SHP77 treated with DMSO at 0.1 percent for 48 hours (cell line): ENCODE data around the gene SETD1B.

Experiments
- DNase-seq: peaks from one replicate; lab custom pipeline; 2025; lab: John Stamatoyannopoulos, UW

The SETD1B gene

DNA sequence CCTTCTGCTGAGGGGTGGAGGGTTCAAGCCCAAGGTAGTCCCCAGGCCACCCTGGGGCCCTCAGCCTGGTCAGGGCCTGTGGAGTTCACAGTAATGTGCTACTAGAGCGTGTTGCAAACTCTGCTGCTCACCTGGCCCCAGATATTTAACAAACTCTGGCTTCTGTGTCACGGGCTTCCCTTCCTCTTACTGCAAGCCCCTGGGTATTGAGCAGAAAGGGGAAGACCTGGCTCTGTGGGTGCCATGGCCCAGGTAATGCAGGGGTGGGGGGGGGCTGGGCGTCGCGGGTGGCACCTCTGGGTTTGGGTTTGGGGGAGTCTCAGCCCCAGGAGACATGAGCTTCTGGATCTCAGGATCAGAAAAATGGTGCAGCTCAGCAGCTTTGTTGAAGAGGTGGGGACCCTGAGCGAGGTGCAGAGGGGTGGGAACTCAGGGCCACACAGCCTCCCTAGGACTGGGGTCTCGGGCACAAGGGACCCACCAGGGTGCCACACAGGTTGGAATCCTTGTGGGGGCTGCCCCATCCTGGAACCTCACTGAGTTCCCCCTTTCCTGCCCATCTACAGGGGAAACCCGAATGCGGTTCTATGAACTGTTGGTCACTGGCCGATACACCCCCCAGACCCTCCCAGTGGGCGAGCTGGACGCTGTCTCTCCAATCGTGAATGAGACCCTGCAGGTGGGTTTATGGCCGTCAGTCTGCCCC is 4.0 kb downstream of the SETD1B start:
- no peak for DNase-seq

DNA sequence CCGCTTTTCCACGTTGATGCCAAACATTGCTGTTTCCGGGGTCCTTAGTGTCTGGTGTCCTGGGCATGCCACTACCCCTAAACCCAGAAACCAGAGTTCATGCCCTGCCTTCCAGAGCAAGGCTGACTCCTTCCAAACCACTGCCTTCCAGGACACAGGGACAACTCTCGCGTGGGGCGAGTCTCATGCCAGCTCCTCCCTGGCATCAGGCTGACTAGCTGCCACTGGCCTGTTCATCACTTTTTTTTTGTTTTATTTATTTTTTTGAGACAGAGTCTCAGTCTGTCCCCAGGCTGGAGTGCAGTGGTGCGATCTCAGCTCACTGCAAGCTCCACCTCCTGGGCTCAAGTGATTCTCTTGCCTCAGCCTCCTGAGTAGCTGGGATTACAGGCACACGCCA is 4.8 kb downstream of the SETD1B start:
- no peak for DNase-seq

DNA sequence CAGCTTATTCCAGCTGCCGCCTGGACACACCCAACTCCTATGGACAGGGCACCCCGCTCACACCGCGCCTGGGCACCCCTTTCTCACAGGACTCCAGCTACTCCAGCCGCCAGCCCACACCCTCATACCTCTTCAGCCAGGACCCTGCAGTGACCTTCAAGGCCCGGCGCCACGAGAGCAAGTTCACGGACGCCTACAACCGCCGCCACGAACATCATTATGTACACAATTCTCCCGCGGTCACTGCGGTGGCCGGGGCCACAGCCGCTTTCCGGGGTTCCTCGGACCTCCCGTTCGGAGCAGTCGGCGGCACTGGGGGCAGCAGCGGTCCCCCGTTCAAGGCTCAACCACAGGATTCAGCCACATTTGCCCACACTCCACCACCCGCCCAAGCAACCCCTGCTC is 5.9 kb downstream of the SETD1B start:
- DNase-seq, result no peak

DNA sequence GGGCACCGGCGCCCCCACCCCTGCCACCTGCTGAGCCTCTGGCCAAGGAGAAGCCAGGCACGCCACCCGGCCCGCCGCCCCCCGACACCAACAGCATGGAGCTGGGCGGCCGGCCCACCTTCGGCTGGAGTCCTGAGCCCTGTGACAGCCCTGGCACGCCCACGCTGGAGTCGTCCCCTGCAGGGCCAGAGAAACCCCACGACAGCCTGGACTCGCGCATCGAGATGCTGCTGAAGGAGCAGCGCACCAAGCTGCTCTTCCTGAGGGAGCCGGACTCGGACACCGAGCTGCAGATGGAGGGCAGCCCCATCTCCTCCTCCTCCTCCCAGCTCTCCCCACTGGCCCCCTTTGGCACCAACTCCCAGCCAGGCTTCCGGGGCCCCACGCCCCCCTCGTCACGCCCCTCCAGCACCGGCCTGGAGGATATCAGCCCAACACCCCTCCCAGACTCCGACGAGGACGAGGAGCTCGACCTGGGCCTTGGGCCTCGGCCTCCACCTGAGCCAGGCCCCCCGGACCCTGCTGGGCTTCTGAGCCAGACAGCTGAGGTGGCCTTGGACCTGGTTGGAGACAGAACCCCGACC is 6.5 kb downstream of the SETD1B start:
- no peak for DNase-seq

DNA sequence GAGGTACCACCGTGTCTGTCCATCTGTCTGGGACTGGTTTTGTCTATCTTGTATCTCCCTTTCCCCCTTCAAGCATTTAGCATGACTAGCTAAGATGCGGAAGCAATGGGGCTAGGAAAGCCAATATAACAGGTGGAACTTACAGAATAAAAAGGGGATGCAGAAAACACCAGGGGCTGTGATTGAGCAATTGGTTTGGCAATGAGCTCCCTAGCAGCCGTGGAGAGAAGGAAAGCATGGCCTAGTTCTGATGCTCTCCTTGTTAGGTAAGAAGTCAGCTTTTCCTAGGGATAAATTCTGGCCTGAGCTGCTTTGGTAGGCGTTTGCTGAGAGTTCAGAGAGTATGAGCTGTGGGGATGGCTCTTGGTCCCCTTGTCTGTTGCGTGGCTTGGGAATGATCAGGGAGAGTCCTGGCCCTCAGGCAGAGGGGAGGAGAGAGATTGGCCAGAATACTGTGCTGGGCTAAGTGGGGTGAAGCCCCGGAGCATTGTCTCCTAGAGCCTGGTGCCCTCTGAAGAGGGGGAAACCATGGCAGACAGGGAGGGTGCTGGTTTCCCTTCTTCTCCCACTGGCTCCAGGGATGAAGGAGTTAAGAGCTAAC is 7.1 kb downstream of the SETD1B start:
- DNase-seq, result no peak

DNA sequence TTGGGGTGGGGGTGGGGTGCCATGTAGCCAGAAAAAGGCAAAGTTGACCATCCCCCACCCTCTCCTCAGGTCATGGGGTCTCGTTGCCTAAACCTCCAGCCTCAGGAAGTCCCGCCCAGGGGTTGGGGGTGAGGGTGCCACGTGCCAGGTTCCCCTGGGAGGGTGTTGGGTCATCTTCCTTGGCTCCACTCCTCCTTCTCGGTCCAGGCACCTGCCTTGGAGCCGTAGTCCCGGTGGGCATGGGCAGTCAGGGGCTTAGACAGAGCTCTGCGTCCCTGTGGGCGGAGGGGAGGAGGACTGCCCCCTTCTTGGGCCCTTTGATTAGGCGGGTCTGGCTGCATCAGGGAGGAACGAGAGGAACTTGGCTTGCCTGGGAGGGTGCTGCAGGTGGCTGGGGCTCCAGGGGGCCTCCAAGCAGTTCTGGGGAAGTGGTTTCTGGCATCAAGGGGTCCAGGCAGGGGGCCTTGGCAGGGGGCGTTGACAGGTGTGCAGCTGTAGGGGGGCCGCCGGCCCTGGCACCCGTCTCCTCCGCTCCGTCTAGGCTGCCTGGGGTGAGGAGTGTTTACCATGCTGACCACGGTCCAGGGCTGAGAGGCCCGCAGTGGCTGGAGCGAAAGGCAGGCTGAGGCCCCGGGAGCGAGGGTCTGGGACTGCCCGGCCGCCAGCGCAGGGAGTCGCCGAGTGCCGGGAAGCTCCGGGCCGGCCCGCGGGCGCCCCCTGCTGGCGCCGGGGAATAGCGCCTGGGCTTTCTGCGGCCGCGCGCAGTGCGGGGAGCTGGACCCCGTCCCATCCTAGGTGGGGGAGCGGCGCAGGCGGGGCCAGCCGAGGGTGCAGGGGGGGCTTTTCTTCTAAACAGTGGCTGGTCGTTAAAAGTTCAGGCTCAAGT is 7.9 kb downstream of the SETD1B start:
- DNase-seq, result no peak

DNA sequence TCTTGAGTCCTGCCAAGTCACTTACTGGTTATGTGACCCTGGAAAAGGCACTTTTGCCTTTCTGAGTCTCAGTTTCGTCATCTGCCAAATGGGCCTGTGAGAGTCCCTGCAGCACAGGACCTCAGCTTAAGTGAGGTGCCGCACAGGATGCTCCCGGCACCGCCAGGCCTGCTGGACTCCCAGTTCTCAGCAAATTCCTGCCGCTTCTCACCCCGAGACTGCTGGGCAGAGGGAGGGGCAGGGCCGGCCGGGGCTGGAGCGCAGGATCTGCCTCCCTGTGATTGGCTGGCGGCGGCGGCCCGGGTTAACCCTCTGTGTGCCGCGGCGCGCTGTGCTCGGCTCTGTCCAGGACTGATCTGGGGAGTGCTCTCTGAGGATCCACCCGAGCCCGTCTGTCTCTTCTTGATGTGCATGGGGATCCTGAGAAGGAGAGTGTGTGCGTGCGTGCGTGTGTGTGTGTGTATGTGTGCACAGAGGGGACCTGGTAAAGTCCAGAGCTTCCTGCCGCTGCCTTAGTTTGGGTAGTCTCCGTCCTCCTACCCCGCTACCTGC is 8.6 kb downstream of the SETD1B start:
- no peak for DNase-seq

DNA sequence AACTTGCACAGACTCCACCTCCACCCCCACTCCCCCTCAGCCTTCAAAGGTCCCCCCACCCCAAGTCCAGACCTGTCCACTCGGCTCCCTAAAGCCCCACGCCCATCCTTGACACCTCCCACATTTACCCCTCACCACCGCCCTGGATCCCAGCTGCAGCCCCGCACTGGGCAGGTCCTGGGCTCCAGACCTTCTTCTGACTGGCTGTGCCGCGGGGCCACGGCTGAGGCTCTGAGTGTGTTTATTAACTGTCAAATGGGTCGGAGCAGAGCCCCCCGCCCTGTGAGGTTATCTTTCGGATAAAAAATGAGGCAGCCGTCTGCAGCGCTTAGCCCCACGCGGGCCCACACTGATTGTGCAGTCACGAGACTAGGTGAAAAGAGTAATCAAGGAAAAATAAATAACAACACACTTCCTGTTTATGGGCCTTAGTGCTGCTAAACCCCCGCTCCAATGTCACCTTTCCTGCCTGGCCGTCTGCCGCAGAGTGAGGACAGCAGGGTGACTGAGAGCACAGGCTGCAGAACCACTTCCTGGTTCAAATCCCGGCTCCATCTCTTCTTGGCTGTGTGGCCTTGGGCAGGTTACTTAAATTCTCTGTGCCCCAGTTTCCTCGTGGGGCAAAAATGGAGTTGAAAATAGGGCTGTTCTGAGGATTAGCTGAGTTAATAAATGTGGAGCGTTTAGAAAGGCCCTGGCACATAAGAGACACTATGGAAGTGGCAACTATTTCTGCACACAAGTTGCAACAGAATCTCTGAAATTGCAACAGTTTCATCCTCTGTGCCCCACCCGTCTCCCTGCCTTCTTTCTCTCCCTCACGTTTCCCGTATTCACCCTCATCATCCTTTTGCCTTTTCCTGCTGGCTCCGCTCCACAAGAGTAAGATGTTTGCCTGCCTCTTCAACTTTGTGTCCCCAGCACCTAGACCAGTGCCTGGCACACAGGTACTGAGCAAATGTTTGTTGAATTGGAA is 9.4 kb downstream of the SETD1B start:
- DNase-seq, result no peak

DNA sequence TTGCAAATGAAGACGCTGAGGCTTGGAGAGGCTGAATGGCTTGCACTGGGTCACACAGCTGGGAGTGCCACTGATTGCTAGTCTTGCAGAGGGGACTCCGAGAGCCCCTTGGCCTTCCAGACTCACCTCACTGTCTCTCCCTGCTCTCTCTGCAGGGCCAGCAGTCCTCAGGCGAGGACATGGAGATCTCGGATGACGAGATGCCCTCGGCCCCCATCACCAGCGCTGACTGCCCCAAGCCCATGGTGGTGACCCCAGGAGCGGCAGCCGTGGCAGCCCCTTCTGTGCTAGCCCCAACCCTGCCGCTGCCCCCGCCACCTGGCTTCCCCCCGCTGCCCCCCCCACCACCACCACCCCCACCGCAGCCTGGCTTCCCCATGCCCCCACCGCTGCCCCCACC is 10.1 kb downstream of the SETD1B start:
- no peak for DNase-seq

DNA sequence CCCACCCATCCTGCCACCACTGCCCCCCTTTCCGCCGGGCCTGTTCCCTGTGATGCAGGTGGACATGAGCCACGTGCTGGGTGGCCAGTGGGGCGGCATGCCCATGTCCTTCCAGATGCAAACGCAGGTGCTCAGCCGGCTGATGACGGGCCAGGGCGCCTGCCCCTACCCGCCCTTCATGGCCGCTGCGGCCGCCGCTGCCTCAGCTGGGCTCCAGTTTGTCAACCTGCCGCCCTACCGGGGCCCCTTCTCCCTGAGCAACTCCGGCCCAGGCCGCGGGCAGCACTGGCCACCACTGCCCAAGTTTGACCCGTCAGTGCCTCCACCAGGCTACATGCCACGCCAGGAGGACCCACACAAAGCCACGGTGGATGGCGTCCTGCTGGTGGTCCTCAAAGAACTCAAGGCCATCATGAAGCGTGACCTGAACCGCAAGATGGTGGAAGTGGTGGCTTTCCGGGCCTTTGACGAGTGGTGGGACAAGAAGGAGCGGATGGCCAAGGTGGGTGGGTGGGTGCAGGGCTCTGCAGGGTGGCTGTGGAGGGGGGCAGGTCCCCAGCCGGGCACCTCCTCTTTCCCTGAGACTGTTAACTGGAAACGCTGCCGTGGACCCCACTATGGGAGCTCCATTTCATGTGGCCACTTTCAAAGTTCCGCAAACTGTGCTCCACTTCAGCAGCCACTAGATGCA is 10.8 kb downstream of the SETD1B start:
- DNase-seq, result no peak

DNA sequence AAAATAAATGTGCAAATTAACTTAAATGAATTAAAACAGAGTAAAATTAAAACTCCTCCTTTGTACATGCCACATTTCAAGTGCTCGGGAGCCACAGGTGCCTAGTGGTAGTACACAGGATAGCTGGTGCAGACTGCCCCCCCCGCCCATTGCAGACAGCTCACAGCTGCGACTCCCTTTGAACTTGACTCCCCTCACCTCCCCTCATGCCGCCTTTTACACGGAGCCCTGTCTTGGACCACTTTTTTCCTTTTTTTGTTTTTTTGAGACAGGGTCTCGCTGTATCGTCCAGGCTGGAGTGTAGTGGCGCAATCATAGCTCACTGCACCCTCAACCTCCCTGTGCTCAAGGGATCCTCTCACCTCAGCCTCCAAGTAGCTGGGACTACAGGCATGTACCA is 11.5 kb downstream of the SETD1B start:
- no peak for DNase-seq

DNA sequence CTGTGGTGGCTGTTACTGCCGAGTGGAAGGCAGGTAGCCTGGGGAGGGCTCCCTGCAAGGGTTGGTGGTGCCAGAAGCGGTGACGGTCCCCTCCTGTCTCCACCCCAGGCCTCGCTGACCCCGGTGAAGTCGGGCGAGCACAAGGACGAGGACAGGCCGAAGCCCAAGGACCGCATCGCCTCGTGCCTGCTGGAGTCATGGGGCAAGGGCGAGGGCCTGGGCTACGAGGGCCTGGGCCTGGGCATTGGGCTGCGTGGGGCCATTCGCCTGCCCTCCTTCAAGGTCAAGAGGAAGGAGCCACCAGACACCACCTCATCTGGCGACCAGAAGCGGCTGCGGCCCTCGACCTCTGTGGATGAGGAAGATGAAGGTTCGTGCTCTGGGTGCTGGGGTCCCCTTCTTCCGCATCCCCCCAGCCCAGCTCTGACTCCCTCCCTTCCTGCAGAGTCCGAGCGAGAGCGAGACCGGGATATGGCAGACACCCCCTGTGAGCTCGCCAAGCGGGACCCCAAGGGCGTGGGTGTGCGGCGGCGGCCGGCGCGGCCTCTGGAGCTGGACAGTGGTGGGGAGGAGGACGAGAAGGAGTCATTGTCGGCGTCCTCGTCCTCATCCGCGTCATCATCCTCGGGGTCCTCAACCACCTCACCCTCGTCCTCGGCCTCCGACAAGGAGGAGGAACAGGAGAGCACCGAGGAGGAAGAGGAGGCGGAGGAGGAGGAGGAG is 13.3 kb downstream of the SETD1B start:
- no peak for DNase-seq

DNA sequence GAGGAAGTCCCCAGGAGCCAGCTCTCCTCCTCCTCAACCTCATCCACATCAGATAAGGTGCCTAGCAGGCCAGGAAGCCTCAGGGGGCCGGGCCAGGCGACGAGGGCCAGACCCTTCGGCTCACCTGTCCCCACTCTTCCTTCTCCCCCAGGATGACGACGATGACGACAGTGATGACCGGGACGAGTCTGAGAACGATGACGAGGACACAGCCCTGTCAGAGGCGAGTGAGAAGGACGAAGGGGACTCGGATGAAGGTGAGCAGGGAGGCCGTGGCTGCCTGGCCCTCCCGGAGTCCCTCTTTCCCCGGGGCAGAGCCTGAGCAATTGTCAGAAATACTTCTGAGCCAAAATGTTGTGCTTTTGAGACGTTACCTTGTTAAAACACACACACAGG is 13.8 kb downstream of the SETD1B start:
- DNase-seq, result no peak

DNA sequence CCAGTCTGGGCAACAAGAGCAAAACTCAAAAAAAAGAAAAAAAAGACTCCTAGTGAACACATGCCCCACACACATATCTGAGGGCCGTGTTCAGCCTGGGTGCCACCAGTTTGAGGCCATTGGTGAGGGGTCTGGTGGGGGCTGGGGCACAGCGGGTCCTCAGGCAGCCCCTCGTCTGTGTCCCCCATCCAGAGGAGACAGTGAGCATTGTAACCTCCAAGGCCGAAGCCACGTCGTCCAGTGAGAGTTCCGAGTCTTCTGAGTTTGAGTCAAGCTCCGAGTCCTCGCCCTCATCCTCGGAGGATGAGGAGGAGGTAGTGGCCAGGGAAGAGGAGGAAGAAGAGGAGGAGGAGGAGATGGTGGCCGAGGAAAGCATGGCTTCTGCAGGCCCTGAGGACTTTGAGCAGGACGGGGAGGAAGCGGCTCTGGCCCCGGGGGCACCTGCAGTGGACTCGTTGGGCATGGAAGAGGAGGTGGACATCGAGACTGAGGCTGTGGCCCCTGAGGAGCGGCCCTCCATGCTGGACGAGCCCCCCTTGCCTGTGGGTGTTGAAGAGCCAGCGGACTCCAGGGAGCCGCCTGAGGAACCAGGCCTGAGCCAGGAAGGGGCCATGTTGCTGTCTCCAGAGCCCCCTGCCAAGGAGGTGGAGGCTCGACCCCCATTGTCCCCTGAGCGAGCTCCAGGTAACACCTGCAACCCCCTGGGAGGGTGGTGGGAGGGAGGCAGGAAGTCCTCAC is 15.6 kb downstream of the SETD1B start:
- DNase-seq, result no peak

DNA sequence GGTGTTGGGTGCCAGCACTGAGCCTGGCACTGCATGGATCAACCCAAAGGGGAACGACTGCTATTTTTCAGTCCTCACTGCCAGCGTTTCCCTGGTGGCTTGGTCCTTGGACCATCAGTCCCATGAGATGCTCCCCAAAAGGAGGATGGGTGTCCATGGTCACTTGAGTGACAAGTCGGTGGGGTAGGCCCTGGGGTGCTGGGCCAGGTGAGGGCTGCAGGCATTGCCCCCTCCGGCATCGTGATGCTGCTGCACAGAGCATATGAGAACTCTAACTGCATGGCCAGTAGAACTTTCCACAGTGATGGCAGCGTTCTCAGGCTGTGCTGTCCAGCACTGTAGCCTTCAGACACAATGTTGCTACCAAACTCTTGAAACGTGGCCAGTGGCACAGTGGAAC is 16.2 kb downstream of the SETD1B start:
- DNase-seq, result no peak

DNA sequence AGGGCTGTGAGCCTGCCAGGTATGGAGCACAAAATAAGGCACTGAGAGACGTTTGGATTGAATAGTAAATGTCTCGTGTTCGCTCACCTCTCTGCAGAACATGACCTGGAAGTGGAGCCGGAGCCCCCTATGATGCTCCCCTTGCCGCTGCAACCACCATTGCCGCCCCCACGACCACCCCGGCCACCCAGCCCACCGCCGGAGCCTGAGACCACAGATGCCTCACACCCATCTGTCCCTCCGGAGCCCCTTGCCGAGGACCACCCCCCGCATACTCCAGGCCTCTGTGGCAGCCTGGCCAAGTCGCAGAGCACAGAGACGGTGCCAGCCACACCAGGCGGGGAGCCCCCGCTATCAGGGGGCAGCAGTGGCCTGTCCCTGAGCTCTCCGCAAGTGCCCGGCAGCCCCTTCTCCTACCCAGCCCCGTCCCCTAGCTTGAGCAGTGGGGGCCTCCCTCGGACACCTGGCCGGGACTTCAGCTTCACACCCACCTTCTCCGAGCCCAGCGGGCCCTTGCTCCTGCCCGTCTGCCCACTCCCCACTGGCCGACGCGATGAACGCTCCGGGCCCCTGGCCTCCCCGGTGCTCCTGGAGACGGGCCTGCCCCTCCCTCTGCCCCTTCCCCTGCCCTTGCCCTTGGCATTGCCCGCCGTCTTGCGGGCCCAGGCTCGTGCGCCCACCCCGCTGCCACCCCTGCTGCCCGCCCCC is 18.7 kb downstream of the SETD1B start:
- no peak for DNase-seq

DNA sequence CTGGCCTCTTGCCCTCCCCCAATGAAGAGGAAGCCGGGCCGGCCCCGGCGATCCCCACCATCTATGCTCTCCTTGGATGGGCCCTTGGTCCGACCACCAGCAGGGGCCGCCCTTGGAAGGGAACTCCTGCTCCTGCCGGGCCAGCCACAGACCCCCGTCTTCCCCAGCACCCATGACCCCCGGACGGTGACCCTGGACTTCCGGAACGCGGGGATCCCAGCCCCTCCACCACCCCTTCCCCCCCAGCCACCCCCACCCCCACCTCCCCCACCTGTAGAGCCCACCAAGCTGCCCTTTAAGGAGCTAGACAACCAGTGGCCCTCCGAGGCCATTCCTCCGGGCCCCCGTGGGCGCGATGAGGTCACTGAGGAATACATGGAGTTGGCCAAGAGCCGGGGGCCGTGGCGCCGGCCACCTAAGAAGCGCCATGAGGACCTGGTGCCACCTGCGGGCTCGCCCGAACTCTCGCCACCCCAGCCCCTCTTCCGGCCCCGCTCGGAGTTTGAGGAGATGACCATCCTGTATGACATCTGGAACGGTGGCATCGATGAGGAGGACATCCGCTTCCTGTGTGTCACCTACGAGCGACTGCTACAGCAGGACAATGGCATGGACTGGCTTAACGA is 19.4 kb downstream of the SETD1B start:
- no peak for DNase-seq

DNA sequence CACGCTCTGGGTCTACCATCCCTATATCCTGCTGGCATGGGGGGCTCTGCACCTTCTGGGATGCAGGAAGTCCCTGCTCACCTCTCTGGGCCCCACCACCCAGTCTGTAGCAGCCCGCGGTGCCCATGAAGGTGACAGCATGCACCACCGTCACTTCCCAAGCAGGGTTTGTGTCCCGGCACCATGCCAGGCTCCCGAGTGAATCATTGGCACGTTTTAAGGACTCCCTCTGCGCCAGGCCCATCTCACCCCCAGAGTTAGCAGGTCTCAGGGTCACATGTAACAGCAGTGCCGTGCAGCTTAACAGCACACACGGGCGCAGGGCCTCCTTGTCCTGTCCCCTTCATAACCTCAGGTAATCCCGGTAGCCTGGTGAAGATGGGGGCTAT is 19.9 kb downstream of the SETD1B start:
- no peak for DNase-seq
